Neural progenitor cell (in vitro differentiated cells): ENCODE results near the gene UBE2K. TPM values are rescaled to one million over a fixed set of nuclear protein-coding genes. Genes with fewer than 3 reads are reported as not detected.

ENCODE experiments used
- DNase-seq: peaks from one replicate; pipeline ENCODE4 v3.0.0-alpha.2; 2016; ENCODE audit warnings: low spot score
- H2AFZ ChIP-seq: fragments of 200-600 bp; sonication (generic); replicated peaks from 2 replicates; pipeline ENCODE4 v1.6.1; 2016; ENCODE audit warnings: antibody characterized with exemption
- H3F3A ChIP-seq: fragments of 200-600 bp; sonication (generic); 2 replicates; pipeline ENCODE4 v1.6.1; 2016; ENCODE audit warnings: antibody characterized with exemption, low read depth
- H3K27ac ChIP-seq: fragments of 200-600 bp; sonication (generic); 2 replicates; pipeline ENCODE4 v1.5.1; 2016; ENCODE audit warnings: mild to moderate bottlenecking
- H3K27me3 ChIP-seq: fragments of 200-600 bp; sonication (generic); 2 replicates; pipeline ENCODE4 v1.6.1; 2016; ENCODE audit warnings: mild to moderate bottlenecking, moderate library complexity
- H3K36me3 ChIP-seq: fragments of 200-600 bp; sonication (generic); 2 replicates; pipeline ENCODE4 v1.5.1; 2016
- H3K4me1 ChIP-seq: fragments of 200-600 bp; sonication (generic); 2 replicates; pipeline ENCODE4 v1.6.1; 2016; ENCODE audit warnings: mixed run types
- H3K4me2 ChIP-seq: fragments of 200-600 bp; sonication (generic); 2 replicates; pipeline ENCODE4 v1.6.1; 2016
- H3K4me3 ChIP-seq: fragments of 200-600 bp; sonication (generic); 2 replicates; pipeline ENCODE4 v1.5.1; 2016
- H3K79me2 ChIP-seq: fragments of 200-600 bp; sonication (generic); 2 replicates; pipeline ENCODE4 v1.6.1; 2016; ENCODE audit warnings: low read depth
- H3K9ac ChIP-seq: fragments of 200-600 bp; sonication (generic); 2 replicates; pipeline ENCODE4 v1.6.1; 2016
- H3K9me3 ChIP-seq: fragments of 200-600 bp; sonication (generic); 2 replicates; pipeline ENCODE4 v1.5.1; 2016; ENCODE audit warnings: low read depth
- H4K20me1 ChIP-seq: fragments of 200-600 bp; sonication (generic); 2 replicates; pipeline ENCODE4 v1.6.1; 2016; ENCODE audit warnings: low read depth
- H3K27ac Mint-ChIP-seq: 3 replicates; pipeline ENCODE4 v1.8.0; 2021; ENCODE audit warnings: mixed read lengths
- H3K27me3 Mint-ChIP-seq: 2 replicates; pipeline ENCODE4 v1.8.0; 2022; ENCODE audit warnings: low read depth, mild to moderate bottlenecking, inconsistent platforms, moderate library complexity, mixed read lengths; ENCODE audit not compliant: insufficient read depth
- H3K36me3 Mint-ChIP-seq: 3 replicates; pipeline ENCODE4 v1.8.0; 2021; ENCODE audit warnings: mixed read lengths
- H3K4me1 Mint-ChIP-seq: 3 replicates; pipeline ENCODE4 v1.8.0; 2021; ENCODE audit warnings: mixed read lengths
- H3K4me3 Mint-ChIP-seq: 3 replicates; pipeline ENCODE4 v1.8.0; 2021; ENCODE audit warnings: mild to moderate bottlenecking, moderate library complexity, mixed read lengths
- H3K9me3 Mint-ChIP-seq: 3 replicates; pipeline ENCODE4 v1.8.0; 2020; ENCODE audit warnings: mixed read lengths
- CTCF ChIP-seq: fragments of 200-600 bp; sonication (generic); IDR thresholded peaks from 2 replicates; pipeline ENCODE4 v1.5.1; 2017; ENCODE audit warnings: antibody characterized with exemption, mild to moderate bottlenecking
- EZH2 ChIP-seq: fragments of 200-600 bp; sonication (generic); IDR thresholded peaks from 2 replicates; pipeline ENCODE4 v1.6.1; 2017; ENCODE audit warnings: antibody characterized with exemption, mild to moderate bottlenecking, moderate library complexity
- EZH2phosphoT487 ChIP-seq: fragments of 200-600 bp; sonication (generic); IDR thresholded peaks from 2 replicates; pipeline ENCODE4 v1.6.1; 2017; ENCODE audit warnings: antibody characterized with exemption
- total RNA-seq: library from RNA; depleted of rRNA; stranded (reverse); fragments of >200 nt; gene quantifications from 2 replicates; pipeline ENCODE4 v1.2.3, GENCODE V29; 2015; ENCODE audit warnings: low replicate concordance

The UBE2K gene
- total RNA-seq, 1 donor from 2014 or later, result 61.8 TPM

- H3F3A ChIP-seq, result peaks cover 29% of the 10 kb centered on the region
- TF ChIP-seq EZH2 (no peak), EZH2phosphoT487 (no peak), CTCF (no peak)
- no peak overlapping the region for H3K4me3 ChIP-seq
- no peak overlapping the region for H3K4me2 ChIP-seq
- Mint-ChIP-seq H3K9me3 (no peaks in the 10 kb centered on the region), H3K36me3 (peaks cover 18% of the 10 kb centered on the region), H3K4me3 (no peak overlapping the region), H3K27ac (no peak overlapping the region), H3K27me3 (no peaks in the 10 kb centered on the region), H3K4me1 (peaks cover 8% of the 10 kb centered on the region)
- H2AFZ ChIP-seq, result no peak overlapping the region
- no peaks in the 10 kb centered on the region for H3K79me2 ChIP-seq
- peaks cover 9% of the 10 kb centered on the region for H3K36me3 ChIP-seq
- H3K4me1 ChIP-seq, result peaks cover 15% of the 10 kb centered on the region
- H3K27me3 ChIP-seq, result no peaks in the 10 kb centered on the region
- peaks cover 20% of the 10 kb centered on the region for H4K20me1 ChIP-seq
- no peak overlapping the region for H3K9ac ChIP-seq
- no peak for DNase-seq
- H3K27ac ChIP-seq, result no peak overlapping the region
- H3K9me3 ChIP-seq, result no peaks in the 10 kb centered on the region
Measured at GRCh38 chr4:39821951-39822350, 124.0 kb downstream of the UBE2K start.

GRCh38 chr4:39822662-39823061, 124.7 kb downstream of the UBE2K start:
- Histone ChIP-seq H3K4me2 (no peak overlapping the region), H3K9me3 (no peaks in the 10 kb centered on the region), H4K20me1 (peaks cover 20% of the 10 kb centered on the region), H3K36me3 (peaks cover 9% of the 10 kb centered on the region), H3K27ac (no peak overlapping the region), H3K27me3 (no peaks in the 10 kb centered on the region), H3K79me2 (no peaks in the 10 kb centered on the region), H3K4me3 (no peak overlapping the region), H3K4me1 (peaks cover 15% of the 10 kb centered on the region), H3K9ac (no peak overlapping the region), H2AFZ (no peak overlapping the region), H3F3A (peaks cover 29% of the 10 kb centered on the region)
- Mint-ChIP-seq H3K27me3 (no peaks in the 10 kb centered on the region), H3K36me3 (peaks cover 21% of the 10 kb centered on the region), H3K27ac (no peak overlapping the region), H3K9me3 (no peaks in the 10 kb centered on the region), H3K4me3 (no peak overlapping the region), H3K4me1 (peaks cover 8% of the 10 kb centered on the region)
- no peak for DNase-seq
- TF ChIP-seq EZH2phosphoT487 (no peak), EZH2 (no peak), CTCF (no peak)

DNA sequence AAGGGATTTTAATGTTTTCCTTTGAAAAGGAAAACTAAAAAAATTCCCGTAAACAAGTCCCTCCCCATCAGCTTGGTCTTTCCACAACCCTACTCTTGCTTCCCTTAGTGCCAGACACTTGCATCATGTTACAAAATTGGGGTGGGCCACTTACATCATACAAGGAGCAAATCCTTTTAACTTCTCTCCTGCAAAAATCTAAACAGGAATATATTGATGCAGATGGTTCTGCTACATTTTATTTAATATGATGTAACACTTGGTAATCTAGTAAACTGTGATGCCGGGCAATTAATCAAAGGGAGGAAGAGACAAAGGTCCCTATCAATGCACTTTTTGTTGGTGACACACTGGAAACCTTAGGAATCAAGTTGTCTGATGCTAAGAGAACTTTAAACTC, 125.3 kb downstream of the UBE2K start:
- DNase-seq, result no peak
- H3K27ac ChIP-seq, result no peak overlapping the region
- TF ChIP-seq CTCF (no peak), EZH2 (no peak), EZH2phosphoT487 (no peak)

More for the DNA sequence above, 125.3 kb downstream of the UBE2K start:
- no peak overlapping the region for H3K9ac ChIP-seq
- H3K9me3 ChIP-seq, result no peaks in the 10 kb centered on the region
- Mint-ChIP-seq H3K27me3 (no peaks in the 10 kb centered on the region), H3K36me3 (peaks cover 25% of the 10 kb centered on the region), H3K4me3 (no peak overlapping the region), H3K9me3 (no peaks in the 10 kb centered on the region), H3K4me1 (peaks cover 8% of the 10 kb centered on the region), H3K27ac (no peak overlapping the region)
- H3K4me3 ChIP-seq, result no peak overlapping the region
- H3K79me2 ChIP-seq, result no peaks in the 10 kb centered on the region
- H4K20me1 ChIP-seq, result peaks cover 20% of the 10 kb centered on the region
- no peak overlapping the region for H3K4me2 ChIP-seq
- H3K36me3 ChIP-seq, result peaks cover 9% of the 10 kb centered on the region
- H2AFZ ChIP-seq, result no peak overlapping the region
- no peaks in the 10 kb centered on the region for H3K27me3 ChIP-seq
- H3K4me1 ChIP-seq, result peaks cover 15% of the 10 kb centered on the region
- H3F3A ChIP-seq, result peaks cover 29% of the 10 kb centered on the region
